Measurements from ENCODE around the gene NXPE3.

NXPE3 gene

GRCh38 chr3:101829437-101829830, 50.4 kb downstream of the NXPE3 start:
- no peak for DNase-seq (ENCODE audit: low spot score)

GRCh38 chr3:101829874-101830273, 50.9 kb downstream of the NXPE3 start:
- no peak for DNase-seq (ENCODE audit: low spot score)

- DNase-seq (ENCODE audit: low spot score): no peak
Measured at GRCh38 chr3:101833446-101833974, 54.5 kb downstream of the NXPE3 start.

DNA sequence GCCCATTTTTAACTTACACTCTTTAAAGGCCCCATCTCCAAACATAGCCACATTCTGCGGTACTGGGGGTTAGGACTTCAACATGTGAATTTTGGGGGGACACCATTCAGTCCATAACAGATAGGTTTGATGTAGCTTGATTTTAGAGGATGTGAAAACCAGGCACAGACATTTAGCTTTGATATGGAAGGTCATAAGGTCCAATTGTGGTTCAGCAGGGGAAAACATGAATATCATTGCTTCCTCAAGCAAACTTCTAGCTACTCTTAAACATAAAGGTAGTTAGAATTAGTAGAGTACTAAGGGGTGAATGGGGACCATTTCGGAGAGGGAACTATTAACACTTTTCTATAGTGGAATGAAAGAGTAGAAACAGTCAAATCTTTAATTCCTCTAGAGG, 56.7 kb downstream of the NXPE3 start:
- no peak for DNase-seq (ENCODE audit: low spot score)

GRCh38 chr3:101836160-101836559, 57.1 kb downstream of the NXPE3 start:
- DNase-seq (ENCODE audit: low spot score): no peak

DNA sequence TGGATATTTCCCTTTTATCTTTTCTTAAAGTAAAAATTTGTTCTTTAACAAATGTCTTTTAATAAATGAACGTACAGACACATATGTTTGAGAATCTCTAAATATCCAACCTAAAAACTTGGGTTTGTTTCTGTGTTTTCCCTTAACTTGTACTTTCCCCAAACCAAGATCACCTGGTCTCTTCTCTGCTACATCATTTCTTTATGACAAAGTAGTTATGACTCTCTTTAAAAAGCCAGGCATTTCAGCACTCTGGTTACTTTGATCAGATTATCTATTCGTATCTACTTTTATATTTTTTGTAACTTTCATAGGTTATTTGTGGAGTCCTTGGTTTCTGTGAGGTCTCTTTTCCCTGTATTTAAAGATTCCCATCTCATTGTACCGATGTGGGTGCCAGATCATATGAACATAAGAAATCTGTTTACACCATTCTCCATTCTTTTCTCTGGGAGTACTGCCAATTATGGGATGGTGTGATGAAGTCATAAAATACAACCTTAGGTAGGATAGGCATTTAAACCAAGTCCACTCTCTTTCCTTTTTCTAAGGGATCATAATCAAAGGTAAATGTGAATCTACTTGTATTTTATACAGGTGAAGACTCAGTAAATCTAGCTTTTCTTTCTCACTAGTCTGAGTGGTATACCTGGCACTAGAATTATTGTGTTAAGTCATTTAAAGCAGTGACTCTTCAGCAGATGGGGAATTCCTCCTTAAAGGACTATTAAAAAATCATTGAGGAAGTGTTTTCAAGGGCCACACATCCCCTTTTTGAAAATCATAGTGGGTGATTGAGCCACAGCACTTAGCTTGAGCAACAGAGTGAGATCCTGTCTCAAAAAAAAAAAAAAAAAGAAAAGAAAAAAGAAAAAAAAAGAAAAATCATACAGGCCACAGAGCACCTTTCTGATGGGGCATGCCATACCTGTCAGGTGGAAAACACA, 57.9 kb downstream of the NXPE3 start:
- DNase-seq (ENCODE audit: low spot score): no peak

DNA sequence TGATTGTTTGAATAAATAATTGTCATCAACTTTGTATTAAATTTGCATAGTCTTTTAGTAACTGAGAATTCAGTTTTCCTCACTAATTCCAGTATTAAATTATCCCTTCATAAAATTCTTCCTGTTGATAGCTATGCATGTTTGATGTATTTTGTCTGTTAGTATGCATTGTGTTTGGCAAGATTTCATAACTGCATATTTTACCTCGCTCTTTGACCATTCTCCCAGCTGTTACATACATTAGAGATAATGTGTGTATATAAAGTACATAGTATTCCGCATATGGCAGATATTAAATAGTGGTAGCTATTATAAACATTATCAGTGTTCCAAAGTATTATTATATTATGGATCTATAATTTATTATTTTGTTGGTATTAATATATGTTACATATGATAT, 59.7 kb downstream of the NXPE3 start:
- DNase-seq (ENCODE audit: low spot score): no peak

DNA sequence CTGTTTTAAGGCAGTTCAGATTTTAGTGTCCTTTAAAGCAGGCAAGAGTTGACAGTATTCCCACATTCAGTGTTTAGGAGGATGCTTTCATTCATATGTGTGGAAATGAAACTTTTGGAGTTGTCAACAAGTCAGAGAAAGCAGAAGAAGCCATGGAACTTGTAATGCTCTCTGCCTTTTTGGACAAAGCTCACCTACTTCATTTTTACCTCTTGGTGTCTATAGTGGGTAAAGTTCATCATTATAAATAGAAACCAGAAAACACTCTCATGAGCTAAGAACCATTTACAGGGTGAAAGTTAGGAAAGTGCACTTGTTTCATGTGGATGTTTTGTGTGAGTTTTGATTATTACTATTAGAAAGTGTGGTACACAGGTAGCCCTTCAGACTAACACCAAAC, 61.1 kb downstream of the NXPE3 start:
- DNase-seq (ENCODE audit: low spot score): no peak

DNA sequence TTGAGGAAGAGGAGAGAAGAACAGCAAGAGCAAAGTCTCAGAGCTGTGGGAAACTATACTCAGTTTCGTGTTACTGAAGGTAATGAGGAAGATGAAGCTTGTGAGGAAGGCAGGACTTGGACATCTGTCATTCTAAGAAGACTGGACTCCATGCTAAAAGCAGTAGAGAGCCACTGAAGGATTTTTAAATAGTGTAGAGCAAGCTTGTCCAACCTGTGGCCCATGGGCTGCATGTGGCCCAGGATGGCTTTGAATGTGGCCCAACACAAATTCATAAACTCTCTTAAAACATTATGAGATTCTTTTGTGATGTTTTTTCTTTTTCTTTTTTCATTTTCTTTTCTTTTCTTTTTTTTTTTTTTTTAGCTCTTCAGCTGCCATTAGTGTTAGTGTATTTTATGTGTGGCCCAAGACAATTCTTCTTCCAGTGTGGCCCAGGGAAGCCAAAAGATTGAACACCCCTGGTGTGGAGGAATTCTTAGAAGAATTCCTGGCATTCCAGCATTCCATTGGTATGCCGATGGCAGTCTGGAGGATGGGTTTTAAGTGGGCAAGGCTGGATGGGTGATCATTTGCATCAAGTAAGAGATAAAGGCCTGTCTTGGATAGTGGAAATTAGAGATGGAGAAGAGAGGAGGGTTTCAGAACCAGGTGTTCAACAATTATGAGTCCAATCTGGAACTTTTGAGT, 63.4 kb downstream of the NXPE3 start:
- no peak for DNase-seq (ENCODE audit: low spot score)

DNA sequence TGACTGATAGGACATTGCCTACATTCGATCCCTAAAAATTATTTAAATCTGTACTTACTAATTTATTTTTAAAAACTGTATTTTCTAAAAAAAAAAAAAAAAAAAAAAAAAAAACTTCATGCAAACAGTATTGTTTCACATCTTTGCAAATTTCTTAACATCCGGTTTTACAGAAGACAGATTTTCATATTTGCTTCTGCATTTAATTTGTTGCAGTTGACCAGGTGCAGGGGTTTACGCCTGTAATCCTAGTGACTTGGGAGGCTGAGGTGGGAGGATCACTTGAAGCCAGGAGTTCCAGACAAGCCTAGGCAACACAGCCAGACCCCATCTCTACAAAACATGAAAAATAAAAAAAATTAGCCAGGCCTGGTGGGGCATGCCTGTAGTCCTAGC, 63.9 kb downstream of the NXPE3 start:
- DNase-seq (ENCODE audit: low spot score): no peak

- DNase-seq (ENCODE audit: low spot score): no peak
Measured at GRCh38 chr3:101845425-101845824, 66.4 kb downstream of the NXPE3 start.

DNA sequence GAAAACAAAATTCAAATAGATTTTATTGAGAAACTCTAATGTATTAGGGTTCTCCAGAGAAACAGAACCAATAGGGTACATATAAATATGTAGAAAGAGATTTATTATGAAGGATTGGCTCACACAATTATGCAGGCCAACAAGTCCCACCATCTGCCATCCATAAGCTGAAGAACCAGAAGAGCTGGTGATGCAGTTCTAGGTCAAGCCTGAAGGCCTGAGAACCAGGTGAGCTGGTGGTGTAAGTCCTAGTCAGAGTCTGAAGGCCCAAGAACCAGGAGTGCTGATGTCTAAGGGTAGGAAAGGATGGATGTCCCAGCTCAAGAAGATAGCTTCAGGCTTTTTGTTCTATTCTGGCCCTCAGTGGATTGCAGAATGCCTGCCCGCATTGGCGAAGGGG, 67.7 kb downstream of the NXPE3 start:
- no peak for DNase-seq (ENCODE audit: low spot score)

DNA sequence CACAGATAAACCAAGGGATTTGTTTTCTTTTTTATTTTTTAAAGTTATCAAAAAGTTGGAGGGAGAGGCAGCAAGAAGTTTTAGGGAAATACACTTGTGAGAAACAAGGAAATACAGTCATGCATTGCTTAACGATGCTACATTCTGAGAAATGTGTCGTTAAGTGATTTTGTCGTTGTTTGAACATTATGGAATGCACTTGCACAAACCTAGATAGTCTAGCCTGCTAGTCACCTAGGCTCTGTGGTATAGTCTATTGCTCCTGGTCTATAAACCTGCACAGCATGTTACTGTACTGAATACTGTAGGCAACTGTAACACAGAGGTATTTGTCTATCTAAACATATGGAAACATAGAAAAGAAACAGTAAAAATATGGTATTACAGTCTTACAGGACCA, 68.3 kb downstream of the NXPE3 start:
- no peak for DNase-seq (ENCODE audit: low spot score)

- no peak for DNase-seq (ENCODE audit: low spot score)
Measured at GRCh38 chr3:101848326-101848725, 69.3 kb downstream of the NXPE3 start.

DNA sequence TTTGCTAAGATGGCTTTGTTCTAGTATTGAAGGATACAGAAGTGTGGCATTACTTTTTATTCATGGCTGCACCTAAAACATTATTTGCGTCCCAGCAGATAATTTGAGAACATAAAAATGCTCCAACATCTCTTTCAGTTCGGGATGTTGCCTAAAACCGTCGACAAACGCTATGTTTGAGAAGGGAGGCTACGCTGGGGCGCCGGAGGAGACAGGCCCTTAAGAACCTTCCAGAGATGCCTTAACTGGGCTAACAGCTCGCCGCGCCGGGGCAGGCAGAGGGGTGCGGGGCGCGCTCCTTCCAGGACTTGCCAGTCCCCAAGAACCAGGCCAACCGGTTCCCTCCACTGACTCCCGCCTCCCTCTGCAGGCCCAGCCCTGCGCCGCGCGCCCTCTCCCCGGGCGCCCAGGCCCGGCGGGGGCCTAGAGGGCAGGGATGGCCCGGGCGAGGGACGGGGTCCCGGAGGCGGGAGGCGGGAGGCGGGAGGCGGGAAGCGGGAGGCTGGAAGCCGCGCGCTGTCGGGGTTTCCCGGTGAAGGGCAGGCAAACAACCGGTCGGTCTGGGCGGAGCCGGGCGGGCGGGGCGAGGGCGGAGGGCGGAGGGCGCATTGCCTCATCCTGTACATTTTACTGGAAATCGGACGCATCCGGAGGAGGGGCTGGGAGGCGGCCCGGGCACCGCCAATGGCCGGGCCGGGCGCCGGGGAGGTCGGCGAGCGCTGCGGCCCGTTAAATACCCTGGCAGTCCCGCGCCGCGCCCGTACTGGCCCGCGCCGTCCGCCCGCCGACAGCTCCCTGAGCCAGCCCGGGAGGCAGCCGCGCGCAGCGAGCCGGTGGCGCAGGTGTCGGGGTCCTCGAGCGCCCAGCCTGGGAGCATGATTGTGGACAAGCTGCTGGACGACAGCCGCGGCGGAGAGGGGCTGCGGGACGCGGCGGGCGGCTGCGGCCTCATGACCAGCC, 70.0 kb downstream of the NXPE3 start, which contains the start of gene NFKBIZ:
TSS of gene NFKBIZ (plus strand) at position 761 of the 960 bp plus-strand sequence. CDS start at position 876, 115 bp downstream.
- peak; percentile 89 for DNase-seq (ENCODE audit: low spot score)

GRCh38 chr3:101849714-101850245, 70.8 kb downstream of the NXPE3 start:
- no peak for DNase-seq (ENCODE audit: low spot score)

GRCh38 chr3:101850246-101851051, 71.4 kb downstream of the NXPE3 start:
- DNase-seq (ENCODE audit: low spot score): no peak

GRCh38 chr3:101851072-101851770, 72.2 kb downstream of the NXPE3 start:
- no peak for DNase-seq (ENCODE audit: low spot score)

DNA sequence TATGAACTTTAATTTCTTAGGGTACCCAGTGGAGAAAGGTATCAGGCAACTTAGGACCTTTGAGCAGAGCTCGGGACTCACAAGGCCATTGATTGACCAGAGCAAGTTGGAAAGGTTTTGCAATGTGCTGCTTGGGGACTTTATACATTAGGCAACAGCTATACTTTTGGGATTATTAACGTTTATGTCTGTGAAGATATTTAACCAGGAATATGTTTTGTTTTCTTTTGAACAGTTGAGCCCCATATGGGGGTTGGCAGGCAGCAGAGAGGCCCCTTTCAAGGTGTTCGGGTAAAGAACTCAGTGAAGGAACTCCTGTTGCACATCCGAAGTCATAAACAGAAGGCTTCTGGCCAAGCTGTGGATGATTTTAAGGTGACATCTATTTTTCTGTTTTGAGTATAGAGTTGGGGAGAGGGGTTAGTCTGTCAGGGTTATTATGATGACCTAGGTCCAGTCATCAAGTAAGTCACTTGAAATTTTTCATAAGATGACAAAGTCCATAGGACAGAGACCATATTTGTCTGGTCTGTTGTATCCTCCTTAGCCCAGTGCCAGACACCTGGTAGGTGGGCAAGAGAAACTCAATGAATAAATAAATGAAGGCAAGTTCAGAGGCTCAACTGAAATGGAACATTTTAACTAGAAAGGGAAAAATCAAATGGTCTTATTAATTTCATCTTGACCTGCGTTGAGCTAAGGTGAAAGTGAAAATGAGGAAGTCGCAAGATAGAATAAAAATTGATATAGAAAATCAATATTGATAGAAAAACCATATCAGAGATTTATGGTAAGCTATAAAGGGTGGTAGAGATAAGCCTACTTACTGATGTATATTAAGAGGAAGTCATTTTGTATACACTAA, 73.1 kb downstream of the NXPE3 start:
- no peak for DNase-seq (ENCODE audit: low spot score)
